KOPT-K1 (cell line): ENCODE measurements around the gene PSME1.

Source experiments
- H3K27ac ChIP-seq: fragments of 200-600 bp; sonication (generic); 2 replicates; pipeline ENCODE4 v1.5.1; 2016; ENCODE audit warnings: antibody characterized with exemption, mild to moderate bottlenecking, low read depth, low read length; ENCODE audit not compliant: poor library complexity, severe bottlenecking
- H3K36me3 ChIP-seq: fragments of 200-600 bp; sonication (generic); 2 replicates; pipeline ENCODE4 v1.5.1; 2017; ENCODE audit warnings: antibody characterized with exemption, mild to moderate bottlenecking, low read length, moderate library complexity; ENCODE audit not compliant: insufficient read depth
- H3K9me3 ChIP-seq: fragments of 200-600 bp; sonication (generic); 2 replicates; pipeline ENCODE4 v1.5.1; 2017; ENCODE audit warnings: antibody characterized with exemption, low read length, mild to moderate bottlenecking; ENCODE audit not compliant: insufficient read depth, poor library complexity, severe bottlenecking

PSME1 gene

GRCh38 chr14:24132061-24132685, 3.8 kb upstream of the PSME1 start:
- peaks cover 2% of the 10 kb centered on the region for H3K36me3 ChIP-seq
- H3K9me3 ChIP-seq, result no peaks in the 10 kb centered on the region
- peak overlapping the region; percentile 35 for H3K27ac ChIP-seq

- Histone ChIP-seq H3K9me3 (no peaks in the 10 kb centered on the region), H3K27ac (peak overlapping the region; percentile 35), H3K36me3 (peaks cover 10% of the 10 kb centered on the region)
These were observed 3.0 kb upstream of the PSME1 start for GRCh38 chr14:24132976-24133375.

- no peaks in the 10 kb centered on the region for H3K9me3 ChIP-seq
- H3K36me3 ChIP-seq, result peaks cover 18% of the 10 kb centered on the region
- H3K27ac ChIP-seq, result no peak overlapping the region
These were observed 2.3 kb upstream of the PSME1 start for GRCh38 chr14:24133735-24134134.

DNA sequence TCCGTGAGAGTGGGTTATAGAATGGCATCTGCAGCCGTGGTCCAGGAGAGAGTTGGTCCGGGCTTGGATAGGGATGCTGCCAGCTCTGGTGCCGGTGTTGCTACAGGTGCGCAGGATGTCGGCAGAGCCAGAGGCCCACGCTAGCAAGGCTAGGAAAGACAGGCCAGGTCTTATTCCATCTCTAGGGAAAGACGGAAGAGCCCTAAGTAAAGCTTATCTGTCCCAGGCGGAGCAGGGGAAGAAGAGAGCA, 485 bp upstream of the PSME1 start:
- no peaks in the 10 kb centered on the region for H3K9me3 ChIP-seq
- H3K27ac ChIP-seq, result peak overlapping the region; percentile 94
- H3K36me3 ChIP-seq, result peaks cover 29% of the 10 kb centered on the region

DNA sequence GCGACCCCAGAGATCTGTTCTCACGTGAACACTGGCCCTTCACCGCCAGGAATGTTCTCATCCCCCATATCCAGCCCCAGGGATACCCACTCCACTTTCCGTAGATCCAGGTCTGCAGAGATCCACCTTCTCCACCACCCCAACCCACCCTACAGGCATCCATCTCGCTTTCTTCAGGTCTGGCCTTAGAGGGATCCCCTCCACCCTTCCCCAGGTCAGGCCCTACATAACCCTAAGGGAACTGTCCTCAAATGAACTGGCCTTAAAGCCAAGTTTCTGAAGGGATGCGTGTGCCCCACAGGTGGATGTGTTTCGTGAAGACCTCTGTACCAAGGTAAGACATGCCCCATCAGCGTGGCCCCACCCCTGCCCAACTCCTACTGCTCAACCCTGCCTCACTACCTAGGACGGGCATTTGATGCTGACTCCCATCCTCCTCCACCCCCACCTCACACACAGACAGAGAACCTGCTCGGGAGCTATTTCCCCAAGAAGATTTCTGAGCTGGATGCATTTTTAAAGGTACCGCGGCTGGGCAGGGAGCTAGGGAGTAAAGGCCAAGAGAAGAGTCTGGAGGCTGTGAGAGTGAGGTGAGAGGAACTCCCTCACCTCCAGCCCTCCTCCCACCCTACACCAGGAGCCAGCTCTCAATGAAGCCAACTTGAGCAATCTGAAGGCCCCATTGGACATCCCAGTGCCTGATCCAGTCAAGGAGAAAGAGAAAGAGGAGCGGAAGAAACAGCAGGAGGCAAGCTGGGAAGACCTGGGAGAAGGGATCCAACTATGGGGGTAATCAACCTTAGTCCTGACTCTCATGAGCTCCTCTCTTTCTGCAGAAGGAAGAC, 912 bp downstream of the PSME1 start:
- Histone ChIP-seq H3K36me3 (peaks cover 29% of the 10 kb centered on the region), H3K9me3 (no peaks in the 10 kb centered on the region), H3K27ac (peak overlapping the region; percentile 94)

DNA sequence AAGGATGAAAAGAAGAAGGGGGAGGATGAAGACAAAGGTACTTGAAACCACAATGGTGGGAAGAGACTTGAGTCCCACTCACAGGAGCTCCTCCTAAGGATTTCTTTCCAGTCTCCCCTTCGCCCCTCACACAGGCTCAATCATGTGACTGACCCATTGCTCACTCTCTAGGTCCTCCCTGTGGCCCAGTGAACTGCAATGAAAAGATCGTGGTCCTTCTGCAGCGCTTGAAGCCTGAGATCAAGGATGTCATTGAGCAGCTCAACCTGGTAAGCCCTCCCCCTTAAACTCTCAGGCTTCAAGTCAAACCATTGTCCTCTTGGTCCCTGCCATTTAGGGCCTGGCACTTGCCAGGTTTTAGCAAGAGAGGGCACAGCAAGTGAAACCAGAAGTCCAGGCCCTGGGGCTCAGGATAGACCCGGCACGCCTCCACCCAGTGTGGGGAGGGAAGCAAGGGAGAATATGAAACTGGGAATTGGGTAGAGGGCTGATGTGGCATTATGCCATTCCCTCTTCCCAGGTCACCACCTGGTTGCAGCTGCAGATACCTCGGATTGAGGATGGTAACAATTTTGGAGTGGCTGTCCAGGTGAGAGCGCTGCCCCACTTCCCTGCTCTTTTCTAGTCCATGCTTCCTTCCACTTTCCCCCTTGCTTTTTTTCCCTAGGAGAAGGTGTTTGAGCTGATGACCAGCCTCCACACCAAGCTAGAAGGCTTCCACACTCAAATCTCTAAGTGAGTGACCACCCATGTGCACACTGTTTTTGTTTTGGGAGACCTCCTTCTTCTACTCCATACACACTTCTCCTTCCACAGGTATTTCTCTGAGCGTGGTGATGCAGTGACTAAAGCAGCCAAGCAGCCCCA, 1.8 kb downstream of the PSME1 start:
- Histone ChIP-seq H3K27ac (peak overlapping the region; percentile 94), H3K36me3 (peaks cover 32% of the 10 kb centered on the region), H3K9me3 (no peaks in the 10 kb centered on the region)

- Histone ChIP-seq H3K27ac (no peak overlapping the region), H3K9me3 (no peaks in the 10 kb centered on the region), H3K36me3 (peaks cover 41% of the 10 kb centered on the region)
These were observed 2.6 kb downstream of the PSME1 start for GRCh38 chr14:24138396-24139271.

GRCh38 chr14:24139272-24139934, 3.4 kb downstream of the PSME1 start:
- H3K27ac ChIP-seq, result no peak overlapping the region
- H3K36me3 ChIP-seq, result peaks cover 49% of the 10 kb centered on the region

GRCh38 chr14:24141097-24141880, 5.3 kb downstream of the PSME1 start, which contains the start of gene EMC9:
TSS of gene EMC9 (minus strand) at chr14:24141591. CDS start at chr14:24141304, 287 bp downstream.
- Histone ChIP-seq H3K27ac (peak within 1 kb of the TSS; percentile 95), H3K9me3 (no peaks in the 10 kb centered on the region), H3K36me3 (peaks cover 55% of the 10 kb centered on the region)

More at GRCh38 chr14:24139272-24139934, 3.4 kb downstream of the PSME1 start:
- no peaks in the 10 kb centered on the region for H3K9me3 ChIP-seq

GRCh38 chr14:24143511-24143910, 7.5 kb downstream of the PSME1 start:
- Histone ChIP-seq H3K9me3 (no peaks in the 10 kb centered on the region), H3K36me3 (peaks cover 42% of the 10 kb centered on the region), H3K27ac (no peak overlapping the region)

- Histone ChIP-seq H3K27ac (no peak overlapping the region), H3K9me3 (no peaks in the 10 kb centered on the region), H3K36me3 (peaks cover 42% of the 10 kb centered on the region)
These were observed 8.5 kb downstream of the PSME1 start for GRCh38 chr14:24144451-24144850.

- Histone ChIP-seq H3K9me3 (no peaks in the 10 kb centered on the region), H3K36me3 (peaks cover 46% of the 10 kb centered on the region), H3K27ac (peak overlapping the region; percentile 96)
These were observed 9.2 kb downstream of the PSME1 start for GRCh38 chr14:24145219-24145618.

GRCh38 chr14:24145690-24146452, 9.9 kb downstream of the PSME1 start:
- no peaks in the 10 kb centered on the region for H3K9me3 ChIP-seq
- peak overlapping the region; percentile 96 for H3K27ac ChIP-seq
- peaks cover 53% of the 10 kb centered on the region for H3K36me3 ChIP-seq
